Activated CD4-positive, alpha-beta T cell treated with anti-CD3 and anti-CD28 coated beads, Interleukin-2, amount 50 U/mL, for 24 hours (primary cell): ENCODE measurements around the gene GPT2.
"Not testable (repeated sequence)": the region's sequence is repeated elsewhere in the genome, so short reads cannot be mapped to it uniquely, and the experiment has no call there.

Experiments
- DNase-seq, 2 donors: peaks; one replicate each; pipeline ENCODE4 v3.0.0-alpha.2; 2020; ENCODE audit warnings: low read depth in 1 of 2, low spot score in 1 of 2

Gene GPT2

GRCh38 chr16:46918905-46919792 lies 35.0 kb downstream of the GPT2 start:
- no peak for DNase-seq

- no peak for DNase-seq
These were observed 36.4 kb downstream of the GPT2 start for GRCh38 chr16:46920402-46921068.

GRCh38 chr16:46922239-46922638 lies 38.1 kb downstream of the GPT2 start:
- DNase-seq, result no peak

- no peak for DNase-seq
These were observed 39.5 kb downstream of the GPT2 start for GRCh38 chr16:46923513-46924295.

- no peak for DNase-seq
These were observed 40.2 kb downstream of the GPT2 start for GRCh38 chr16:46924402-46924801.

- DNase-seq, result no peak
These were observed 42.5 kb downstream of the GPT2 start for GRCh38 chr16:46926470-46927225.

GRCh38 chr16:46927273-46927672 lies 43.1 kb downstream of the GPT2 start:
- DNase-seq, result no peak

- DNase-seq, result no peak
These were observed 44.6 kb downstream of the GPT2 start for GRCh38 chr16:46928811-46929210.

- peak; percentile 51 to 57 for DNase-seq
These were observed 45.5 kb downstream of the GPT2 start for GRCh38 chr16:46929378-46930332.

GRCh38 chr16:46930861-46931260 lies 46.7 kb downstream of the GPT2 start:
- no peak for DNase-seq

- no peak for DNase-seq
These were observed 48.6 kb downstream of the GPT2 start for GRCh38 chr16:46932802-46933201.

GRCh38 chr16:46937536-46937935 lies 53.4 kb downstream of the GPT2 start:
- no peak for DNase-seq

- not testable (repeated sequence) for DNase-seq
These were observed 60.6 kb downstream of the GPT2 start for GRCh38 chr16:46944713-46945112.

- peak in 1 of 2 donors; percentile 13 for DNase-seq
These were observed 63.9 kb downstream of the GPT2 start for GRCh38 chr16:46947900-46948547.

- no peak for DNase-seq
These were observed 64.5 kb downstream of the GPT2 start for GRCh38 chr16:46948548-46949166.

GRCh38 chr16:46949241-46949892 lies 65.2 kb downstream of the GPT2 start:
- DNase-seq, result no peak

- no peak for DNase-seq
These were observed 65.8 kb downstream of the GPT2 start for GRCh38 chr16:46950009-46950408.

- no peak for DNase-seq
These were observed 70.4 kb downstream of the GPT2 start for GRCh38 chr16:46954562-46954961.
